CD8-positive, alpha-beta memory T cell (primary cell): ENCODE measurements around the gene IQCN. TPM values are rescaled to one million over a fixed set of nuclear protein-coding genes. Genes with fewer than 3 reads are reported as not detected.

Experiments used
- CTCF ChIA-PET: fragments of 350-600 bp; sonication (Branson Sonifier 250); formaldehyde crosslinking; loops from one replicate; lab custom pipeline; 2021; ENCODE audit warnings: antibody characterized with exemption; lab: Charles Lee
- POLR2A ChIA-PET: fragments of 350-600 bp; sonication (Branson Sonifier 250); formaldehyde crosslinking; loops from one replicate; lab custom pipeline; 2021; ENCODE audit warnings: antibody characterized with exemption; lab: Charles Lee
- DNase-seq, 5 donors: peaks; one replicate each; pipeline versions ENCODE4 v3.0.0 to v3.0.0-alpha.2; 2020 to 2022; ENCODE audit warnings: mixed read lengths in 1 of 5
- H3K27ac ChIP-seq: one replicate; pipeline ENCODE4 v1.7.0; 2013; ENCODE audit warnings: low read depth, mild to moderate bottlenecking, low read length, moderate library complexity
- H3K27me3 ChIP-seq: 2 replicates; pipeline ENCODE4 v1.7.0; 2013; ENCODE audit warnings: low read length, mild to moderate bottlenecking; ENCODE audit not compliant: insufficient read depth, poor library complexity, severe bottlenecking
- H3K36me3 ChIP-seq: 2 replicates; pipeline ENCODE4 v1.7.0; 2013; ENCODE audit warnings: mild to moderate bottlenecking, low read length, moderate library complexity; ENCODE audit not compliant: insufficient read depth
- H3K4me1 ChIP-seq: 2 replicates; pipeline ENCODE4 v1.7.0; 2013; ENCODE audit warnings: mild to moderate bottlenecking, low read length, moderate library complexity; ENCODE audit not compliant: insufficient read depth
- H3K4me3 ChIP-seq: 2 replicates; pipeline ENCODE4 v1.7.0; 2013; ENCODE audit warnings: mild to moderate bottlenecking, low read length
- H3K9me3 ChIP-seq: 2 replicates; pipeline ENCODE4 v1.7.0; 2013; ENCODE audit warnings: mild to moderate bottlenecking, low read length
- H3K27ac Mint-ChIP-seq, 8 donors: one replicate each; pipeline ENCODE4 v1.8.0; 2020 to 2021; ENCODE audit warnings: mixed read lengths in 8 of 8, mild to moderate bottlenecking in 6 of 8, inconsistent platforms in 3 of 8, moderate library complexity in 3 of 8
- H3K27me3 Mint-ChIP-seq, 2 donors: one replicate each; pipeline ENCODE4 v1.8.0; 2020 to 2021; ENCODE audit warnings: mixed read lengths in 2 of 2, mild to moderate bottlenecking in 1 of 2, moderate library complexity in 1 of 2
- H3K36me3 Mint-ChIP-seq, 3 donors: one replicate each; pipeline ENCODE4 v1.8.0; 2020 to 2021; ENCODE audit warnings: mixed read lengths in 3 of 3, inconsistent platforms in 1 of 3, mild to moderate bottlenecking in 1 of 3
- H3K4me1 Mint-ChIP-seq, 3 donors: one replicate each; pipeline ENCODE4 v1.8.0; 2020 to 2021; ENCODE audit warnings: mixed read lengths in 3 of 3, inconsistent platforms in 1 of 3, mild to moderate bottlenecking in 1 of 3
- H3K4me3 Mint-ChIP-seq, 7 donors: one replicate each; pipeline ENCODE4 v1.8.0; 2020 to 2021; ENCODE audit warnings: mixed read lengths in 7 of 7, mild to moderate bottlenecking in 6 of 7, moderate library complexity in 4 of 7, inconsistent platforms in 2 of 7
- H3K9me3 Mint-ChIP-seq, 5 donors: one replicate each; pipeline ENCODE4 v1.8.0; 2020 to 2022; ENCODE audit warnings: mixed read lengths in 5 of 5, mild to moderate bottlenecking in 3 of 5, moderate library complexity in 2 of 5, inconsistent platforms in 1 of 5
- polyA plus RNA-seq: library from polyadenylated mRNA; unstranded; fragments of 300-500 nt; fragmentation: Illumina TruSeq; gene quantifications from one replicate; pipeline ENCODE4 v1.2.3, GENCODE V29; 2021
- total RNA-seq, 2 experiments: library from RNA; stranded (reverse); gene quantifications; one replicate each; pipeline ENCODE4 v1.2.3, GENCODE V29; 2021

IQCN gene
- total and polyA plus RNA-seq, 3 experiments from 2014 or later: 0.31 to 1.3 (median 1.3) TPM

GRCh38 chr19:18233224-18233825 is 40.9 kb downstream of the IQCN start:
- POLR2A ChIA-PET: interaction anchor here (0.6 kb wide), 1 partner anchor 89 kb away, joined by 3 read pairs; no protein-coding TSS in a partner anchor
- DNase-seq: peak; percentile 34 to 58 (median 35)
- H3K27ac Mint-ChIP-seq: no peak overlapping the region
- H3K27me3 Mint-ChIP-seq: peaks cover 60 to 71% of the 10 kb centered on the region in 2 donors
- H3K4me3 Mint-ChIP-seq: no peak overlapping the region
- H3K4me3 ChIP-seq: no peak overlapping the region
- no peaks in the 10 kb centered on the region for H3K4me1 Mint-ChIP-seq
- CTCF ChIA-PET: interaction anchor here (1.0 to 1.1 kb wide), 2 partner anchors 18 to 178 kb away, joined by 3 to 4 read pairs; no protein-coding TSS in a partner anchor
- peaks cover 26% of the 10 kb centered on the region for H3K27me3 ChIP-seq
- no peak overlapping the region for H3K27ac ChIP-seq
- H3K36me3 ChIP-seq: no peaks in the 10 kb centered on the region
- H3K36me3 Mint-ChIP-seq: peaks cover 0 to 2% (median 0%) of the 10 kb centered on the region in 3 donors
- peaks cover 0 to 8% (median 4%) of the 10 kb centered on the region in 5 donors for H3K9me3 Mint-ChIP-seq
- no peaks in the 10 kb centered on the region for H3K4me1 ChIP-seq
- H3K9me3 ChIP-seq: no peaks in the 10 kb centered on the region

- no peak overlapping the region for H3K4me3 ChIP-seq
- peaks cover 0 to 8% (median 4%) of the 10 kb centered on the region in 5 donors for H3K9me3 Mint-ChIP-seq
- no peak for DNase-seq
- no peaks in the 10 kb centered on the region for H3K4me1 ChIP-seq
- peak overlapping the region in 1 of 8 donors; percentile 43 for H3K27ac Mint-ChIP-seq
- no peaks in the 10 kb centered on the region for H3K36me3 ChIP-seq
- H3K27me3 ChIP-seq: peaks cover 26% of the 10 kb centered on the region
- H3K36me3 Mint-ChIP-seq: peaks cover 0 to 2% (median 0%) of the 10 kb centered on the region in 3 donors
- CTCF ChIA-PET: interaction anchor here (1.0 to 1.1 kb wide), 2 partner anchors 19 to 178 kb away, joined by 3 to 4 read pairs; no protein-coding TSS in a partner anchor
- H3K4me3 Mint-ChIP-seq: no peak overlapping the region
- no peaks in the 10 kb centered on the region for H3K4me1 Mint-ChIP-seq
- peaks cover 63 to 77% of the 10 kb centered on the region in 2 donors for H3K27me3 Mint-ChIP-seq
- no peak overlapping the region for H3K27ac ChIP-seq
- POLR2A ChIA-PET: no interaction called here
- H3K9me3 ChIP-seq: no peaks in the 10 kb centered on the region
Observed at GRCh38 chr19:18232540-18233223, 41.6 kb downstream of the IQCN start.

GRCh38 chr19:18231775-18232174 is 42.5 kb downstream of the IQCN start:
- POLR2A ChIA-PET: interaction anchor here (0.5 kb wide), 1 partner anchor 1121 kb away, joined by 3 read pairs; no protein-coding TSS in a partner anchor
- Histone ChIP-seq H3K4me3 (no peak overlapping the region), H3K27me3 (peaks cover 35% of the 10 kb centered on the region), H3K27ac (no peak overlapping the region), H3K36me3 (no peaks in the 10 kb centered on the region), H3K4me1 (no peaks in the 10 kb centered on the region), H3K9me3 (no peaks in the 10 kb centered on the region)
- no peak overlapping the region for H3K27ac Mint-ChIP-seq
- H3K4me1 Mint-ChIP-seq: peaks cover 0 to 3% (median 1%) of the 10 kb centered on the region in 3 donors
- H3K27me3 Mint-ChIP-seq: peaks cover 66 to 82% of the 10 kb centered on the region in 2 donors
- CTCF ChIA-PET: interaction anchor here (0.8 kb wide), 1 partner anchor 179 kb away, joined by 3 read pairs; no protein-coding TSS in a partner anchor
- peaks cover 0 to 8% (median 4%) of the 10 kb centered on the region in 5 donors for H3K9me3 Mint-ChIP-seq
- H3K4me3 Mint-ChIP-seq: no peak overlapping the region
- H3K36me3 Mint-ChIP-seq: peaks cover 0 to 2% (median 0%) of the 10 kb centered on the region in 3 donors
- no peak for DNase-seq

GRCh38 chr19:18230941-18231734 is 43.1 kb downstream of the IQCN start:
- Histone ChIP-seq H3K27ac (no peak overlapping the region), H3K4me1 (peaks cover under 1% of the 10 kb centered on the region), H3K27me3 (peaks cover 37% of the 10 kb centered on the region), H3K9me3 (no peaks in the 10 kb centered on the region), H3K36me3 (no peaks in the 10 kb centered on the region), H3K4me3 (no peak overlapping the region)
- ChIA-PET POLR2A (interaction anchor here (0.5 kb wide), 1 partner anchor 1120 kb away, joined by 3 read pairs; no protein-coding TSS in a partner anchor), CTCF (interaction anchor here (0.8 kb wide), 1 partner anchor 179 kb away, joined by 3 read pairs; no protein-coding TSS in a partner anchor)
- H3K27ac Mint-ChIP-seq: peak overlapping the region in 1 of 8 donors; percentile 13
- H3K9me3 Mint-ChIP-seq: peaks cover 0 to 8% (median 4%) of the 10 kb centered on the region in 5 donors
- DNase-seq: no peak
- H3K4me3 Mint-ChIP-seq: no peak overlapping the region
- peaks cover 68 to 79% of the 10 kb centered on the region in 2 donors for H3K27me3 Mint-ChIP-seq
- peaks cover 0 to 4% (median 3%) of the 10 kb centered on the region in 3 donors for H3K4me1 Mint-ChIP-seq
- peaks cover 0 to 2% (median 0%) of the 10 kb centered on the region in 3 donors for H3K36me3 Mint-ChIP-seq

GRCh38 chr19:18229915-18230314 is 44.3 kb downstream of the IQCN start:
- Histone ChIP-seq H3K9me3 (no peaks in the 10 kb centered on the region), H3K27ac (no peak overlapping the region), H3K4me1 (peaks cover 13% of the 10 kb centered on the region), H3K4me3 (no peak overlapping the region), H3K27me3 (peaks cover 49% of the 10 kb centered on the region), H3K36me3 (no peaks in the 10 kb centered on the region)
- Mint-ChIP-seq H3K4me3 (no peak overlapping the region), H3K36me3 (peaks cover 0 to 2% (median 0%) of the 10 kb centered on the region in 3 donors), H3K9me3 (peaks cover 0 to 8% (median 2%) of the 10 kb centered on the region in 5 donors), H3K27me3 (peaks cover 67 to 79% of the 10 kb centered on the region in 2 donors), H3K27ac (no peak overlapping the region), H3K4me1 (peaks cover 5 to 15% (median 7%) of the 10 kb centered on the region in 3 donors)
- CTCF ChIA-PET: no interaction called here
- DNase-seq: no peak
- POLR2A ChIA-PET: no interaction called here

GRCh38 chr19:18229474-18229873 is 44.8 kb downstream of the IQCN start:
- H3K36me3 Mint-ChIP-seq: peaks cover 0 to 2% (median 0%) of the 10 kb centered on the region in 3 donors
- DNase-seq: no peak
- H3K4me3 Mint-ChIP-seq: no peak overlapping the region
- CTCF ChIA-PET: no interaction called here
- peaks cover 8 to 19% (median 11%) of the 10 kb centered on the region in 3 donors for H3K4me1 Mint-ChIP-seq
- no peak overlapping the region for H3K27ac ChIP-seq
- no peak overlapping the region for H3K27ac Mint-ChIP-seq
- peaks cover 53% of the 10 kb centered on the region for H3K27me3 ChIP-seq
- peaks cover 0 to 8% (median 2%) of the 10 kb centered on the region in 5 donors for H3K9me3 Mint-ChIP-seq
- H3K27me3 Mint-ChIP-seq: peaks cover 67 to 79% of the 10 kb centered on the region in 2 donors
- H3K36me3 ChIP-seq: no peaks in the 10 kb centered on the region
- POLR2A ChIA-PET: no interaction called here
- H3K4me3 ChIP-seq: no peak overlapping the region
- H3K4me1 ChIP-seq: peaks cover 17% of the 10 kb centered on the region
- no peaks in the 10 kb centered on the region for H3K9me3 ChIP-seq

- peaks cover 62 to 75% of the 10 kb centered on the region in 2 donors for H3K27me3 Mint-ChIP-seq
- peaks cover 0 to 3% (median 2%) of the 10 kb centered on the region in 3 donors for H3K36me3 Mint-ChIP-seq
- H3K27ac Mint-ChIP-seq: no peak overlapping the region
- H3K9me3 Mint-ChIP-seq: peaks cover 0 to 2% (median 0%) of the 10 kb centered on the region in 5 donors
- CTCF ChIA-PET: no interaction called here
- H3K4me1 Mint-ChIP-seq: peaks cover 12 to 29% (median 16%) of the 10 kb centered on the region in 3 donors
- DNase-seq: no peak
- peaks cover 49% of the 10 kb centered on the region for H3K27me3 ChIP-seq
- POLR2A ChIA-PET: no interaction called here
- no peak overlapping the region for H3K4me3 ChIP-seq
- no peak overlapping the region for H3K27ac ChIP-seq
- H3K9me3 ChIP-seq: no peaks in the 10 kb centered on the region
- H3K36me3 ChIP-seq: no peaks in the 10 kb centered on the region
- peaks cover 24% of the 10 kb centered on the region for H3K4me1 ChIP-seq
- H3K4me3 Mint-ChIP-seq: no peak overlapping the region
Observed at GRCh38 chr19:18227781-18228271, 46.4 kb downstream of the IQCN start.
